ENCODE results near the gene GRM5.

- TF ChIP-seq CTCF (IDR thresholded peaks at IDR 0.05; ENCODE audit: low read depth, low read length) = no peak
- TF ChIP-seq EZH2phosphoT487 (IDR thresholded peaks at IDR 0.05; ENCODE audit: low read depth) = no peak
Measured at GRCh38 chr11:88619656-88620385, 446.0 kb downstream of the GRM5 start.
